ENCODE measurements around the gene GPRC5A. TPM values are rescaled to one million over a fixed set of nuclear protein-coding genes. Genes with fewer than 3 reads are reported as not detected.

Gene GPRC5A
- total and polyA plus RNA-seq, 2 of the 8 experiments (the other 6 are each of a cell fraction or from before 2014, with no cell fraction given): 1.0 to 1.4 TPM

- WGBS, 2 experiments (ENCODE audit: extremely low coverage in 1 of 2, insufficient coverage in 1 of 2, insufficient read length in 1 of 2, insufficient replicate concordance in 2 of 2, low coverage in 1 of 2, low lambda C conversion rate in 2 of 2, missing lambda C conversion rate in 1 of 2): 97% methylated on average over 4 of the region's 4 CpGs; no CpG with 5 or more reads in 1 of the 2 experiments
- FAIRE-seq: no peak
- H3K4ac ChIP-seq (replicated peaks; ENCODE audit: insufficient read length, low read depth, low read length): no peak overlapping the region
- TF ChIP-seq POLR2AphosphoS5 (IDR thresholded peaks at IDR 0.05; ENCODE audit: low read depth, low read length) (no peak), RAD21 (IDR thresholded peaks at IDR 0.05 in 1 of 2, conservative IDR thresholded peaks at IDR 0.05 in 1 of 2; ENCODE audit: low read depth in 2 of 2, low read length in 2 of 2) (no peak), CHD2 (IDR thresholded peaks at IDR 0.05; ENCODE audit: low read length) (no peak), GABPA (IDR thresholded peaks at IDR 0.05; ENCODE audit: borderline replicate concordance, insufficient read depth, low read length) (no peak), FOSL1 (IDR thresholded peaks at IDR 0.05; ENCODE audit: insufficient read depth, low read depth, low read length) (no peak), ATF2 (IDR thresholded peaks at IDR 0.05; ENCODE audit: low read length) (no peak), JUND (IDR thresholded peaks at IDR 0.05; ENCODE audit: low read length) (no peak), KDM1A (IDR thresholded peaks at IDR 0.05; ENCODE audit: borderline replicate concordance, low read length) (no peak), GTF2F1 (IDR thresholded peaks at IDR 0.05; ENCODE audit: borderline replicate concordance, low read depth, low read length) (no peak), TCF12 (IDR thresholded peaks at IDR 0.05; ENCODE audit: low read depth, low read length) (no peak), KDM4A (IDR thresholded peaks at IDR 0.05; ENCODE audit: low read depth, low read length, severe bottlenecking) (no peak), EGR1 (IDR thresholded peaks at IDR 0.05; ENCODE audit: borderline replicate concordance, low read depth, low read length) (no peak)
Observed at GRCh38 chr12:12924169-12924568, 32.8 kb downstream of the GPRC5A start.

More at GRCh38 chr12:12924169-12924568, 32.8 kb downstream of the GPRC5A start:
- Histone ChIP-seq H3K56ac (replicated peaks; ENCODE audit: insufficient read length, low read depth, low read length) (no peak overlapping the region), H3K18ac (ENCODE audit: extremely low read depth, low read length) (no peak overlapping the region), H4K20me1 (replicated peaks in 1 of 2; ENCODE audit: control insufficient read depth in 1 of 2, insufficient read depth in 2 of 2, low read length in 2 of 2) (no peaks in the 10 kb centered on the region), H3K9me3 (ENCODE audit: insufficient read depth in 2 of 2, low read depth in 1 of 2, low read length in 1 of 2) (peaks cover 0 to 3% of the 10 kb centered on the region in 2 experiments; a peak in 1 of 4 replicates), H2BK12ac (ENCODE audit: low read depth, low read length) (no peak overlapping the region), H2BK120ac (replicated peaks; ENCODE audit: low read depth, low read length) (no peak overlapping the region), H2BK15ac (ENCODE audit: low read length) (no peak overlapping the region), H4K8ac (ENCODE audit: extremely low read depth, insufficient read depth, low read length) (no peak overlapping the region), H3K36me3 (ENCODE audit: control insufficient read depth in 2 of 4, insufficient read depth in 4 of 4, low read length in 3 of 4) (no peaks in the 10 kb centered on the region), H3K4me2 (ENCODE audit: insufficient read depth in 1 of 2, low read depth in 2 of 2, low read length in 2 of 2) (no peak overlapping the region), H3K27ac (ENCODE audit: low read depth, low read length) (no peak overlapping the region), H3K27me3 (replicated peaks in 1 of 4; ENCODE audit: control insufficient read depth in 3 of 4, extremely low read depth in 1 of 4, insufficient read depth in 3 of 4, low read length in 3 of 4) (no peaks in the 10 kb centered on the region), H3K79me2 (ENCODE audit: control insufficient read depth in 1 of 2, insufficient read depth in 2 of 2, low read length in 2 of 2) (no peaks in the 10 kb centered on the region), H2BK20ac (ENCODE audit: low read length) (no peak overlapping the region), H3K4me1 (replicated peaks in 1 of 4; ENCODE audit: control insufficient read depth in 3 of 4, insufficient read depth in 4 of 4, low read length in 3 of 4) (peaks cover 0 to 4% (median 1%) of the 10 kb centered on the region in 4 experiments; a peak in 3 of 7 replicates), H3K4me3 (ENCODE audit: extremely low read depth in 1 of 4, insufficient read depth in 2 of 4, low read depth in 3 of 4, low read length in 4 of 4) (no peak overlapping the region), H2BK5ac (ENCODE audit: low read depth, low read length) (no peak overlapping the region), H3K14ac (ENCODE audit: insufficient read length) (no peak overlapping the region), H2AFZ (ENCODE audit: low read length) (no peak overlapping the region), H3K79me1 (ENCODE audit: low read depth, low read length) (no peaks in the 10 kb centered on the region), H2AK5ac (ENCODE audit: low read depth, low read length) (no peak overlapping the region), H3K23me2 (ENCODE audit: low read depth, low read length) (no peaks in the 10 kb centered on the region), H3K9ac (replicated peaks in 1 of 4; ENCODE audit: extremely low read depth in 1 of 4, low read depth in 3 of 4, low read length in 3 of 4) (no peak overlapping the region), H3K23ac (ENCODE audit: insufficient read length) (no peak overlapping the region), H4K91ac (replicated peaks; ENCODE audit: insufficient read length, low read length) (no peak overlapping the region), H4K5ac (ENCODE audit: insufficient read length, low read depth, low read length) (no peak overlapping the region)
- ChIA-PET POLR2A (ENCODE audit: partially characterized antibody) (no interaction called here), CTCF (ENCODE audit: partially characterized antibody) (interaction anchor here (1.2 to 2.1 kb wide), 3 partner anchors 9 to 288 kb away, joined by 3 to 7 read pairs (median 6); no protein-coding TSS in a partner anchor)
- no peak for DNase-seq (ENCODE audit: low read depth in 1 of 2, low spot score in 2 of 2)
